Ovary (tissue), 3 donors: ENCODE results near the gene THAP4.

Experiments used
- CTCF ChIP-seq, 3 donors: fragments of 450-650 bp in 2 of 3; fragments of 200-600 bp in 1 of 3; IDR thresholded peaks; one replicate each; pipeline versions ENCODE4 v1.5.1 to v1.8.0; 2016 to 2022; ENCODE audit warnings: antibody characterized with exemption in 3 of 3, mild to moderate bottlenecking in 1 of 3
- POLR2A ChIP-seq: fragments of 450-650 bp; IDR thresholded peaks from one replicate; pipeline ENCODE4 v1.6.1; 2017; ENCODE audit warnings: antibody characterized with exemption, mild to moderate bottlenecking, moderate library complexity
- donor health status: DM: no; HTN: no; CAD: no.

GRCh38 chr2:241668354-241668753 is 31.4 kb upstream of the THAP4 start:
- no peak for TF ChIP-seq CTCF (IDR thresholded peaks at IDR 0.05)
- TF ChIP-seq POLR2A = no peak
